ENCODE measurements around the gene AQP9. TPM values are rescaled to one million over a fixed set of nuclear protein-coding genes. Genes with fewer than 3 reads are reported as not detected.

The AQP9 gene
- total RNA-seq, 1 donor from 2014 or later, result 0.60 TPM

- ATAC-seq, result no peak
Measured at GRCh38 chr15:58141894-58142293, 3.7 kb downstream of the AQP9 start.

- no peak for ATAC-seq
Measured at GRCh38 chr15:58142827-58143461, 4.8 kb downstream of the AQP9 start.

GRCh38 chr15:58145606-58146005 is 7.4 kb downstream of the AQP9 start:
- ATAC-seq, result no peak

- ATAC-seq, result no peak
Measured at GRCh38 chr15:58146211-58146610, 8.0 kb downstream of the AQP9 start.

- ATAC-seq, result peak; percentile 25
Measured at GRCh38 chr15:58146749-58147148, 8.6 kb downstream of the AQP9 start.

GRCh38 chr15:58147171-58147611 is 9.0 kb downstream of the AQP9 start:
- ATAC-seq, result no peak

GRCh38 chr15:58148120-58148519 is 9.9 kb downstream of the AQP9 start:
- no peak for ATAC-seq

GRCh38 chr15:58148633-58149445 is 10.7 kb downstream of the AQP9 start:
- ATAC-seq, result no peak

- no peak for ATAC-seq
Measured at GRCh38 chr15:58154769-58155168, 16.6 kb downstream of the AQP9 start.

- no peak for ATAC-seq
Measured at GRCh38 chr15:58159827-58160386, 21.7 kb downstream of the AQP9 start.

- ATAC-seq, result no peak
Measured at GRCh38 chr15:58161436-58161930, 23.3 kb downstream of the AQP9 start.

GRCh38 chr15:58163985-58164384 is 25.8 kb downstream of the AQP9 start:
- no peak for ATAC-seq

GRCh38 chr15:58164926-58165325 is 26.7 kb downstream of the AQP9 start:
- no peak for ATAC-seq

- no peak for ATAC-seq
Measured at GRCh38 chr15:58165661-58166060, 27.5 kb downstream of the AQP9 start.

- no peak for ATAC-seq
Measured at GRCh38 chr15:58167095-58167691, 29.0 kb downstream of the AQP9 start.

GRCh38 chr15:58169934-58170333 is 31.8 kb downstream of the AQP9 start:
- no peak for ATAC-seq

GRCh38 chr15:58171476-58172061 is 33.4 kb downstream of the AQP9 start:
- ATAC-seq, result no peak

- ATAC-seq, result no peak
Measured at GRCh38 chr15:58174709-58175108, 36.5 kb downstream of the AQP9 start.

- ATAC-seq, result no peak
Measured at GRCh38 chr15:58175955-58176354, 37.8 kb downstream of the AQP9 start.

- ATAC-seq, result no peak
Measured at GRCh38 chr15:58178668-58179067, 40.5 kb downstream of the AQP9 start.

GRCh38 chr15:58179206-58179605 is 41.0 kb downstream of the AQP9 start:
- no peak for ATAC-seq

- peak; percentile 26 for ATAC-seq
Measured at GRCh38 chr15:58179741-58180381, 41.7 kb downstream of the AQP9 start.

Measured in esophagus mucosa (tissue), 1 donor.